ENCODE results near the gene STRN3.
"Not testable (repeated sequence)": the region's sequence is repeated elsewhere in the genome, so short reads cannot be mapped to it uniquely, and the experiment has no call there.

The STRN3 gene

GRCh38 chr14:31060253-31060875 lies 34.2 kb upstream of the STRN3 start:
- no peaks in the 10 kb centered on the region for H3K27me3 ChIP-seq (replicated peaks)
- no peak overlapping the region for H3K27ac ChIP-seq
- no peak for TF ChIP-seq CTCF (IDR thresholded peaks at IDR 0.05; ENCODE audit: low read depth, low read length, missing control alignments)
- no peak overlapping the region for H3K4me3 ChIP-seq (ENCODE audit: low read depth, low read length)
- in situ Hi-C loops (cut with HindIII; ENCODE audit: low pct_ligation_motif_present, low sequenced_read_pairs) = no loop called here
- no peak for DNase-seq
- no peaks in the 10 kb centered on the region for H3K36me3 ChIP-seq (replicated peaks)

DNA sequence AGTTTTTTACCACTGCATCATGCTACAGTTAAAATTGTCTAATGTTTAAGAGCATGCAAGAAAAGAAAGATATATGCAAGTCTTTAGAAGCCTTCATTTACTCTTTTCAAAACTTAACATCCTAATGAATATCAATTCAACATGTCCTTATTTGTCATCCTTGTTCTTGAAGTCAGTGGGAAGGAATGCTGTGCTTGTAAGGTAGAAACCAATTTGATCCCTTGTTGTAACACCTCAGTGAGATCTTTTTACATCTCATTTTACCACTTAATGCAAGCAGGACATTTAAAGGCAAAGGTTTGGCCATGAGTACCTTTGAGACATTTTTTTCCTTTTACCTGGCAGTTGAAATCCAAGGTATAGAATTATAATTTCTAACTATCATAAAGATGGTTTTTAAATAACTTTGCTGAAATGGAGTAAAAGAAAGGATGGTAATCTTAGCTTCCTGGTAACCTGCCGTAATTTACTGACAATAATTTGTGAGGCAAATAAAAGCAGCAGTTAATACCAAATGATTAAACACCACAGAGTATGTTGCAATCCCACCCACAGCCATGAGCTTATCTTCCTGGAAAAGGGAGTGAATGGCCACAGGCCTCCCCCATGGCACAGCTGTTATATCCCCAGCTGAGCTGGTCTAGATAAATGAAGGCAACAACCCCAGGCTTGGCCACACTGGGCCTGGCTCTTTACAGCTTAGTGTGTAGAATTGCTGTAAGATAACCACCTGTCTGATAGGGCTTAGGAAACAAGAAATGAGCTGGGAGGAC lies 33.2 kb upstream of the STRN3 start:
- Histone ChIP-seq H3K36me3 (replicated peaks) (no peaks in the 10 kb centered on the region), H3K4me3 (ENCODE audit: low read depth, low read length) (no peak overlapping the region), H3K27me3 (replicated peaks) (no peaks in the 10 kb centered on the region), H3K27ac (peak overlapping the region; percentile 2)
- in situ Hi-C loops (cut with HindIII; ENCODE audit: low pct_ligation_motif_present, low sequenced_read_pairs) = no loop called here
- peak; percentile 80 for DNase-seq
- TF ChIP-seq CTCF (IDR thresholded peaks at IDR 0.05; ENCODE audit: low read depth, low read length, missing control alignments) = no peak

- no peak for TF ChIP-seq CTCF (IDR thresholded peaks at IDR 0.05; ENCODE audit: low read depth, low read length, missing control alignments)
Observed at GRCh38 chr14:31057701-31058364, 31.7 kb upstream of the STRN3 start.

GRCh38 chr14:31057035-31057434 lies 30.9 kb upstream of the STRN3 start:
- H3K27ac ChIP-seq = no peak overlapping the region
- H3K4me3 ChIP-seq (ENCODE audit: low read depth, low read length) = no peak overlapping the region
- in situ Hi-C loops (cut with HindIII; ENCODE audit: low pct_ligation_motif_present, low sequenced_read_pairs) = no loop called here
- no peaks in the 10 kb centered on the region for H3K27me3 ChIP-seq (replicated peaks)
- no peak for DNase-seq
- TF ChIP-seq CTCF (IDR thresholded peaks at IDR 0.05; ENCODE audit: low read depth, low read length, missing control alignments) = no peak
- no peaks in the 10 kb centered on the region for H3K36me3 ChIP-seq (replicated peaks)

More at GRCh38 chr14:31057701-31058364, 31.7 kb upstream of the STRN3 start:
- DNase-seq = no peak
- no peak overlapping the region for H3K27ac ChIP-seq
- no peak overlapping the region for H3K4me3 ChIP-seq (ENCODE audit: low read depth, low read length)
- in situ Hi-C loops (cut with HindIII; ENCODE audit: low pct_ligation_motif_present, low sequenced_read_pairs) = no loop called here
- H3K36me3 ChIP-seq (replicated peaks) = no peaks in the 10 kb centered on the region
- H3K27me3 ChIP-seq (replicated peaks) = no peaks in the 10 kb centered on the region

DNA sequence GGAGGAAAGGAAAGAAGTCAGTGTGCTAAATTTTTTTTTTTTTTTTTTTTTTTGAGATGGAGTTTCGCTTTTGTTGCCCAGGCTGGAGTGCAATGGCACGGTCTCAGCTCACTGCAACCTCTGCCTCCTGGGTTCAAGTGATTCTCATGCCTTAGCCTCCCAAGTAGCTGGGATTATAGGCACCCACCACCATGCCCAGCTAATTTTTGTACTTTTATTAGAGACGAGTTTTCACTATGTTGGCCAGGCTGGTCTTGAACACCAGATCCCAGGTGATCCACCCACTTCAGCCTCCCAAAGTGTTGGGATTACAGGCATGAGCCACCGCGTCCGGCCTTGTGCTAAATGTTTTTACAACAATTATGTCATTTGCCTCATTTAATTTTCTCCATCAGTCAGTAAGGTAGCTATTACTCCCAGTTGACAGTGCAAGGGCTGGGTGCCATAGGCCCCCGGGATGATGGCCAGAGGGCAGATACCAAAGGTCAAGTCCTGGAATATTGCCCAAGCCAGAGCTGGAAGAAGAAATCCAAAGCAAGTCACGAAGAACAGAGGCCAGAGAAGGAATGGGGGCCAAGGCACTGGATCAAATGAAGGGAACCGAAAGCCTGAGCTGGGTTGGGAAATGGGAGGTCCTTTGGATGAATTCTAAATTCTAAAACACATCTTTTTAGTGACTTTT lies 26.9 kb upstream of the STRN3 start:
- H3K4me3 ChIP-seq (ENCODE audit: low read depth, low read length); H3K27me3 ChIP-seq (replicated peaks); H3K27ac ChIP-seq; H3K36me3 ChIP-seq (replicated peaks); in situ Hi-C loops (cut with HindIII; ENCODE audit: low pct_ligation_motif_present, low sequenced_read_pairs); DNase-seq: not testable (repeated sequence)

GRCh38 chr14:31051511-31051910 lies 25.3 kb upstream of the STRN3 start:
- in situ Hi-C loops (cut with HindIII; ENCODE audit: low pct_ligation_motif_present, low sequenced_read_pairs) = no loop called here
- Histone ChIP-seq H3K27ac (no peak overlapping the region), H3K27me3 (replicated peaks) (no peaks in the 10 kb centered on the region), H3K36me3 (replicated peaks) (no peaks in the 10 kb centered on the region), H3K4me3 (ENCODE audit: low read depth, low read length) (no peak overlapping the region)
- peak; percentile 20 for DNase-seq
- TF ChIP-seq CTCF (IDR thresholded peaks at IDR 0.05; ENCODE audit: low read depth, low read length, missing control alignments) = no peak
